Activated B cell treated with CpG ODN at 0.5 μM for 24 hours (primary cell): ENCODE data around the gene DNMBP. TPM values are rescaled to one million over a fixed set of nuclear protein-coding genes. Genes with fewer than 3 reads are reported as not detected.

ENCODE experiments used
- ATAC-seq: fragments of 200-7000 bp; cut with Tn5 transposase; one replicate; pipeline ENCODE4 v1.10.0; 2021; ENCODE audit warnings: low read depth, mild to moderate bottlenecking, moderate library complexity
- CTCF ChIA-PET: fragments of 350-600 bp; sonication (Branson Sonifier 250); formaldehyde crosslinking; loops from one replicate; lab custom pipeline; 2021; ENCODE audit warnings: antibody characterized with exemption; lab: Charles Lee
- POLR2A ChIA-PET: fragments of 350-600 bp; sonication (Branson Sonifier 250); formaldehyde crosslinking; loops from one replicate; lab custom pipeline; 2021; ENCODE audit warnings: antibody characterized with exemption; lab: Charles Lee
- DNase-seq: peaks from one replicate; pipeline ENCODE4 v3.0.0; 2022
- H3K27ac Mint-ChIP-seq: one replicate; pipeline ENCODE4 v1.8.0; 2020; ENCODE audit warnings: mixed read lengths
- H3K27me3 Mint-ChIP-seq: one replicate; pipeline ENCODE4 v1.8.0; 2021; ENCODE audit warnings: mixed read lengths
- H3K36me3 Mint-ChIP-seq: one replicate; pipeline ENCODE4 v1.8.0; 2021; ENCODE audit warnings: low read depth, mixed read lengths
- H3K4me1 Mint-ChIP-seq: one replicate; pipeline ENCODE4 v1.8.0; 2021; ENCODE audit warnings: mixed read lengths
- H3K4me3 Mint-ChIP-seq: one replicate; pipeline ENCODE4 v1.8.0; 2020; ENCODE audit warnings: mild to moderate bottlenecking, mixed read lengths
- H3K9me3 Mint-ChIP-seq: one replicate; pipeline ENCODE4 v1.8.0; 2020; ENCODE audit warnings: mixed read lengths
- CTCF ChIP-seq: fragments of 200-600 bp; IDR thresholded peaks from one replicate; pipeline ENCODE4 v1.8.0; 2022; ENCODE audit warnings: antibody characterized with exemption, mild to moderate bottlenecking
- intact Hi-C: fragments of 100-400 bp; cut with micrococcal nuclease; formaldehyde crosslinking; loops from one replicate; pipeline ENCODE4 v1.15.1; 2024
- total RNA-seq: library from RNA; stranded (reverse); gene quantifications from 2 replicates; pipeline ENCODE4 v1.2.3, GENCODE V29; 2022

The DNMBP gene
- total RNA-seq, 1 donor from 2014 or later = 13.1 TPM

GRCh38 chr10:99982728-99983127 is 27.0 kb downstream of the DNMBP start:
- no peak for ATAC-seq
- Mint-ChIP-seq H3K4me1 (peaks cover 63% of the 10 kb centered on the region), H3K36me3 (no peaks in the 10 kb centered on the region), H3K27me3 (no peaks in the 10 kb centered on the region), H3K4me3 (no peak overlapping the region), H3K27ac (peak overlapping the region; percentile 77), H3K9me3 (no peaks in the 10 kb centered on the region)
- intact Hi-C loops = no loop called here
- TF ChIP-seq CTCF = no peak
- POLR2A ChIA-PET = interaction anchor here (1.2 to 2.0 kb wide), 2 partner anchors 12 to 26 kb away, joined by 5 to 10 read pairs; no protein-coding TSS in a partner anchor
- no peak for DNase-seq
- CTCF ChIA-PET = no interaction called here

GRCh38 chr10:99981581-99982199 is 28.1 kb downstream of the DNMBP start:
- Mint-ChIP-seq H3K4me1 (peaks cover 70% of the 10 kb centered on the region), H3K4me3 (no peak overlapping the region), H3K27me3 (no peaks in the 10 kb centered on the region), H3K36me3 (no peaks in the 10 kb centered on the region), H3K9me3 (no peaks in the 10 kb centered on the region), H3K27ac (peak overlapping the region; percentile 14)
- DNase-seq (no peak), ATAC-seq (no peak)
- intact Hi-C loops = no loop called here
- POLR2A ChIA-PET = no interaction called here
- no peak for TF ChIP-seq CTCF
- CTCF ChIA-PET = interaction anchor here (2.3 kb wide), 1 partner anchor 136 kb away, joined by 8 read pairs; no protein-coding TSS in a partner anchor

GRCh38 chr10:99979066-99979685 is 30.6 kb downstream of the DNMBP start:
- no peaks in the 10 kb centered on the region for H3K36me3 Mint-ChIP-seq
- no peak for TF ChIP-seq CTCF
- POLR2A ChIA-PET = no interaction called here
- CTCF ChIA-PET = interaction anchor here (0.6 to 2.3 kb wide), 2 partner anchors 31 to 133 kb away, joined by 3 to 8 read pairs; partner anchors contain the start of gene DNMBP
- H3K4me1 Mint-ChIP-seq = peaks cover 84% of the 10 kb centered on the region
- H3K27me3 Mint-ChIP-seq = no peaks in the 10 kb centered on the region
- DNase-seq (no peak), ATAC-seq (no peak)
- no peak overlapping the region for H3K4me3 Mint-ChIP-seq
- H3K27ac Mint-ChIP-seq = no peak overlapping the region
- intact Hi-C loops = no loop called here
- no peaks in the 10 kb centered on the region for H3K9me3 Mint-ChIP-seq

- ATAC-seq (no peak), DNase-seq (no peak)
- intact Hi-C loops = no loop called here
- Mint-ChIP-seq H3K27me3 (no peaks in the 10 kb centered on the region), H3K36me3 (no peaks in the 10 kb centered on the region), H3K9me3 (no peaks in the 10 kb centered on the region), H3K4me3 (no peak overlapping the region), H3K27ac (no peak overlapping the region), H3K4me1 (peaks cover 82% of the 10 kb centered on the region)
- no peak for TF ChIP-seq CTCF
- CTCF ChIA-PET = interaction anchor here (1.1 to 1.4 kb wide), 2 partner anchors 31 to 68 kb away, joined by 3 to 6 read pairs; partner anchors contain the start of gene DNMBP
- POLR2A ChIA-PET = interaction anchor here (1.1 to 2.7 kb wide), 2 partner anchors 16 to 31 kb away, joined by 3 to 15 read pairs; partner anchors contain the start of gene DNMBP
Observed at GRCh38 chr10:99977916-99978315, 31.8 kb downstream of the DNMBP start.
